ENCODE measurements around the gene FER1L5.

The FER1L5 gene

GRCh38 chr2:96751800-96752199 is 109.2 kb downstream of the FER1L5 start:
- DNase-seq (ENCODE audit: low spot score): no peak
- in situ Hi-C loops (cut with MboI; ENCODE audit: low sequenced_read_pairs, unreplicated experiment): no loop called here
- no peak for TF ChIP-seq CTCF (IDR thresholded peaks at IDR 0.05; ENCODE audit: borderline replicate concordance, control extremely low read depth, extremely low read depth, insufficient read depth, missing control alignments)

- TF ChIP-seq CTCF (IDR thresholded peaks at IDR 0.05; ENCODE audit: borderline replicate concordance, control extremely low read depth, extremely low read depth, insufficient read depth, missing control alignments): no peak
- in situ Hi-C loops (cut with MboI; ENCODE audit: low sequenced_read_pairs, unreplicated experiment): no loop called here
- no peak for DNase-seq (ENCODE audit: low spot score)
Measured at GRCh38 chr2:96753661-96754282, 111.2 kb downstream of the FER1L5 start.

- in situ Hi-C loops (cut with MboI; ENCODE audit: low sequenced_read_pairs, unreplicated experiment): no loop called here
Measured at GRCh38 chr2:96754317-96754716, 111.8 kb downstream of the FER1L5 start.

More at GRCh38 chr2:96754317-96754716, 111.8 kb downstream of the FER1L5 start:
- TF ChIP-seq CTCF (IDR thresholded peaks at IDR 0.05; ENCODE audit: borderline replicate concordance, control extremely low read depth, extremely low read depth, insufficient read depth, missing control alignments): no peak
- no peak for DNase-seq (ENCODE audit: low spot score)
